Measurements from ENCODE around the gene PSMG3.

DNA sequence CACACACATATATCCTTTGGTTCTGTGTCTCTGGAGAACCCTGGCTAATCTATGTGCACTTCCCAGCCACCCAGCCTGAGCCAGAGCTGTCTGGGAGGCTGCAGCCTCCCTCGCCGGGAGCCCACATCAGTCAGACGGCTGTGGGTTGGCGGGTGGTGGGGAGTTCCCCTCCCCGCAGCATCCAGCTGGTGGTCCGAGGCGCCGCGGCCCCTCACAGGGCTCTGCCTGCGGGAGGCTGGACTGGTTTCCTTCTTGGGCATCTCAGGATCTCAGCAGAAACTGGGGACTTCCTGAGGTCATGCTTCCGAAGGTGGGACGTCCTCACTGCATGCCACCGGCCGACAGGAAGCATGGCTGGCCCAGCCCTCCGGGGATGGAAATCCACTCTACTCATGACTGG lies 22.0 kb upstream of the PSMG3 start:
- TF ChIP-seq CTCF (IDR thresholded peaks at IDR 0.05; ENCODE audit: insufficient read depth, low read length, poor library complexity, severe bottlenecking): no peak
- 0 out of 2 replicates have a peak, but pooled peaks have one; percentile 21 for TF ChIP-seq EZH2phosphoT487 (conservative IDR thresholded peaks at IDR 0.05; ENCODE audit: low read length)
